SK-N-DZ (cell line): Measurements from ENCODE around the gene ARHGAP15.

Experiments used
- DNase-seq: peaks from one replicate; pipeline ENCODE4 v3.0.0-alpha.2; 2015; ENCODE audit warnings: low spot score

ARHGAP15 gene

DNA sequence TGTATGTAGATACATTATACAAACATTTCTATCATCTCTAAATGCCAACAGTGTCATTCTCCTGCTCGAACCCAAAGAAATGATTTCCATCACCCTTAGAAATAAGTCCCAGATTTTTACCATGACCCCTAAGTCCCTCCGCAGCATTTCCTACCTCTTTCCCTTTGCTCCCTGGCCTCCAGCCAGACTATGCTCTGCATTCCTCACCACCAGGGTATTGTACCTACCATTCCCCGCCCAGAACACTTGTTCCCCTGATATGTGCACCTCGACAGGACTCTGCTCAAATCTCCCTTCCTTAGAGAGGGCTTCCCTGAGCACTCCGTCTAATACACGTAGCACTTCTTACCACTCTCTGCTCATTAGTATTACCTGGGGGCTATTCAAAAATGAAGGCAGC is 630.2 kb downstream of the ARHGAP15 start:
- no peak for DNase-seq

DNA sequence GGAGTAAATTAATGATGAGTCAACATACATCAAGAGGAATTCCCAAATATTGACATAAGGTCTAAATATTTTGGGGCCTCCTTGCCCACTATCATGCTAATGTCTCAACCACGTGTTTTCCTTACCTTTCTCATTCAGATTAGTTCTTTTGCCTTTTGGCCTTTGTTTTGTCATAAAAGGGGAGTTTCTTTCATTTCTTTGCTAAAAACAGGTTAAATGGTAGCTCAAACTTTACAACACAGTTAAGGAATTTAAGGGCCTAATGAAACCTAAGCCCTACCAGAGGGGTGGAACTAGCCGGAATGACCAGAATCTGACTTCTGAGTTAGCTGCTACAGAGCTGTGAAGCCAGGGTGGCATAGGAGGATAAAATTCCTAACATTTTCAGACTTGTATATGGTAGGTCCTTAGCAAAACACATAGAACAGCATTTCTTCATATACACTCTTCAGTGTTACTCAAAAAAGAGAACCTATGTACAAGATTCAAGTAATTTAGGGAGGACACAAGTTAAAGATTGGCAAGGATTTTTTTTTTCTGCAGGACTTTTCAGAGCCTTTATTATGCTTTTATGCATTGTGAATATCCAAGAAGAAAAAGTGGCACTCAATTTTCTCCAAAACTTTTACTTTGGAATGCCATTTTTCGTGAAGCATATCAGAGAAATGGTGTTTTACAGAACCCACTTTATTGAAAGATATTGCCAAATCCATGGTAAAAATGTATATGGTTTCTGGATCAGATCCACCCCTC is 633.1 kb downstream of the ARHGAP15 start:
- no peak for DNase-seq

DNA sequence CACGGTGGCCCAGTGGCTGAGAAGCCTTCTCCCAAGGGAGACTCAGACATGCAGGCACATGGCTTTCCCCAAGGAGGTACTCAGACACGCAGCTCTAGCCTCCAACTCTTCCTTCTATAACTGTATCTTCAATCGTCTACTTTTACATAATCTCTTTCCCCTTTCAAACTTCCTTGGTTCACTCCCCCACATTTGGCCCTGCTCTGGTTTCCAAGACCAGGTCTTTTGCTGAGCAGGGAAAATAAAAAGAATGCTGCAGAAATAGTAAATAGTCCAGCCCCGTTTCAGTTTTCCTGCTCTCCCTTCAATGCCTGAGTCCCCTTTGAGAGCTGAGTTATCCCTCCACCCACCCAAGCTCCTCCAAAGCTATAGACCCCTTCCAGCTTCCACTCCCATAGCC is 635.0 kb downstream of the ARHGAP15 start:
- DNase-seq = no peak

DNA sequence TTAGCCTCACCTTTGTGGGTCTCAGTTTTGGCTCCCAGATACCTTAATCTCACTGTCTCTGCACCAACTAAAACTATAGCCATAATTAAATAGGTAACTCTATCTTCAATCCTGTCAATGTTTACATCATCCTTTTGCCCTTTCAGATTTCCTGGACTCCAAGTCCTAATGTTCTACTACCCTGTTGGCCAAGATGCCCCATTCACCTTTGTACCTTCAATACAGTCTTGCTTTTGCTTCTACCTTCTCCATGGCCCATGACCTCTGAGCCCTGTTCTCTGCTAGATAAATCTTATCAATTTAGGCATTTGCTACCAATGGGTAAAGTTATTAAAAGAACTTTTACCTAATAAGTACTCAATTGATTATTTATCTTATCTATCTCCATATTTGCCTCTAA is 635.5 kb downstream of the ARHGAP15 start:
- DNase-seq = no peak

GRCh38 chr2:143768991-143769390 is 639.8 kb downstream of the ARHGAP15 start:
- no peak for DNase-seq

DNA sequence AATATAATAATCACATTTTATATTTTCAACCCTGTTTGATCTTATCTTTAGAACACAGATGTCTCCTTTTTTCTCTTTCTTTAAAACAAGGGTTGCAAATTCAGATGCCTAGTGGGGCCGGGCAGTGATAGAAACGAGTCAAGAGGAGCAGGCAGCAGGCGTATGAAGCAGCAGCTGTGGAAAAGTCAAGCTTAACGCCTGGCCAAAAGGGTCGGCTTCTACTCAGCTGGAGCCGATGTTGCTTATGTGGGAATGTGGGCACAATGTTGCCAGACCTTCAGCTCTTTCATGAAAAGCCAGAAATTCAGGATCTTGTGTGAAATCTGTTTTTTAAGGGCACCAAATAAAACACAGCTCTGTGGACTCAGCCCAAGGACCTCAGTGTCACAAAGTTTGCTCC is 642.7 kb downstream of the ARHGAP15 start:
- DNase-seq = no peak

GRCh38 chr2:143776526-143777297 is 647.5 kb downstream of the ARHGAP15 start:
- DNase-seq = no peak

- no peak for DNase-seq
Measured at GRCh38 chr2:143779021-143779420, 649.8 kb downstream of the ARHGAP15 start.

- DNase-seq = no peak
Measured at GRCh38 chr2:143786026-143786765, 657.0 kb downstream of the ARHGAP15 start.

DNA sequence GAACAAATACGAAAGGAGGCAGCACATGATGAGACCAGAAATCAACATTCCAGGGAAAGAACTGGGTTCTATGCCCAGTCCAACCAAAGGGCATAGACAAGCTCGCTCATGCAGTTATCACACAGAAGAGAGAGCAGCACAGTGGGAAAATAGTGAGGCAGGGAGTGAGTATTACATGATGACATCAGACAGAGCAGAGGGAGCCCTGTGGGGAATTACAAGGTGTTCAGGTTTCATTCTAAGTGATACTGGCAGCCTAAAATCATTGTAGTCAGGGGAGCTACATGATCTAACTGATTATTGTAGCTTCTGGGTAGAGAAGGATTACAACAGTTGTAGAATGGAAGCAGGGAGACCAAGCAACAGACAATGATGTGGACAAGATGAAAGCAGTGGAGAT is 658.5 kb downstream of the ARHGAP15 start:
- no peak for DNase-seq

GRCh38 chr2:143792602-143793001 is 663.4 kb downstream of the ARHGAP15 start:
- DNase-seq = no peak

GRCh38 chr2:143793381-143793780 is 664.2 kb downstream of the ARHGAP15 start:
- DNase-seq = no peak

DNA sequence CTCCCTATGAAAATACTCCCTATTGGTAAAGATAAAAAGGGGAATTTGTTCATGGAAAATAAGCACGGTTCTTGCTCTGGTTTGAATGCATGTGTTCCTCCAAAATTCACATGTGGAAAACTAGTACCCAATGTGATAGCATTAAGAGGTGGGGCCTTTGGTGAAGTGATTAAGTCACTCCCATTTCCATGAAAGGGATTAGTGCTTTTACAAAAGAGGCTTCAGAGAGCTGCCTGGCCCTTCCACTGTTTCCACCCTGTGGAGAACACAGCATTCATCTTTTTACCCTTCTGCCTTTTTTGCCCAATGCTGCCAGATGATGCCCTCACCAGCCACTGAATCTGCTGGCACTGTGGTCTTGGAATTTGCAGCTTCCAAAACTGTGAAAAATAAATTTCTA is 666.8 kb downstream of the ARHGAP15 start:
- no peak for DNase-seq

DNA sequence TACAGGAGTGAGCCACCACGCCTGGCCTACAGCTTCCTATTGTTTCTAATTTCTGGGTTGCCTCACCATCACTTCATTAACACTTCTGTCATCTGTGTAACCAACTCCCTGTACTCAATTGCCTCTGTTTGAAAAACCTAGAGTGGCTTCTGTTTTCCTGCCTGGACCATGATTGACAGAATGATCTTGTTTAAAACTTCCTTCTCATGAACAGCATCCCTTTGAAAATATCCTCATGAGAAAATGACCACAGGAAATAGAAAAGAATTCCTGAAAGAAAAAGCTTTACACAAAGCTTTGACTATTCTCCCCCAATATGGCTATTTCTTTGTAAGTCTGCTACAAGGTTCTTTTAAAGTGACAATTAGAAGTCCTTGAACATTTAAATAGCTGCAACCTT is 672.3 kb downstream of the ARHGAP15 start:
- no peak for DNase-seq

- DNase-seq = no peak
Measured at GRCh38 chr2:143802242-143802641, 673.0 kb downstream of the ARHGAP15 start.

- no peak for DNase-seq
Measured at GRCh38 chr2:143802871-143803650, 673.8 kb downstream of the ARHGAP15 start.

GRCh38 chr2:143803936-143804335 is 674.7 kb downstream of the ARHGAP15 start:
- DNase-seq = no peak

GRCh38 chr2:143805666-143806065 is 676.4 kb downstream of the ARHGAP15 start:
- no peak for DNase-seq

DNA sequence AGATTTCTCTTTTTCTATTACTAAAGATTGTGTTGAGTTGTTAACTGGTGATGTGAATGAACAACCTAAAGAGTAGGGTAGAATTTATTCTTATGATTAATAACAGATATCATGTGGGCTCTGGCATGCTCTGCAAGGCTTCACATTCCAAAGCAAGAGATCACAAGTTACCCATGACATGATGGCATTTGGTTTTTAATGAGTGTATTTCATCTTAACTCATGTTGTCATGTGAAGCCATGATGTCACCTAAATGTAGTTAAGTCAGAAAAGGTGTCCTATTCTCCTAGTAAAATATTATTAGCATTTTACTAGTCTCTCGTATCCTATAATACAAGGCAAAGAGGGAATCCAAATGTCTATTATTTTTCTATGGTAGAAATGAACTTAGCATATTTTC is 678.0 kb downstream of the ARHGAP15 start:
- DNase-seq = no peak

DNA sequence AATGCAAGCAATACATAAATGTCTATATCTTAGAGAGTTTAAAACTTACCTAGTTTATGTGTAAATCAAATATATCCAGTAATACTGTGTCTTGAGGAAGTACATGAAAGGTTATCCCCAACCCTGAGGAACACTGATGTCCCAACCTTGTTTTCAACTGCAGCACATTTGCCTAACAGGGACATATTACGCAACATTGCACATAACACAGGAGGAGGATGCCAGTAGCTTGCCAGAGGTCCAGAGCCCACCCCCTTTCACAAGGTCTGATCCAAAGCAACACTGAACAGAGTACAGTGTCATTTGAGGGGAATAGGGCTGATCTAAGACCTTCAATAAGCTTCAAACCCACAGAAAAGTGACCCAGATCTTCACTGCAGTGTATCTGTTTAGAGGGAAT is 678.5 kb downstream of the ARHGAP15 start:
- DNase-seq = no peak

DNA sequence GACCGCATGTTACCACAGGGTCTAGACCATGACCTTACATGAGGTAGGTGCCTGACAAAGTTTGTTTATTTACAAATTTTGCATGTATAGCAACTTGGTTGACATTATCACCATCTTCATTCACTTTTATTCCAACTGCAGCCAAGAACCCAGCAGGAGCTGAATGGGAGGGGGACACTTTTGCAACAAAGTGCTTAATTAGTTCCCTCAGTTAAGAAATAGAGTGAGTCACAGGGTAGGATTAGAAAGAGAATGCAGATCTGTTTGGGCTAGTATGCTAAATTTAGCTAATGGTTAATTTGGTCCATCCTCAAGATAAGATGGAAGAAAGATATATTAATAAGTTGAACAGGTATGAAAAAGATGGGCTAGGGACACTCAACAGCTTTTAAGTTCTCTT is 678.9 kb downstream of the ARHGAP15 start:
- DNase-seq = no peak

DNA sequence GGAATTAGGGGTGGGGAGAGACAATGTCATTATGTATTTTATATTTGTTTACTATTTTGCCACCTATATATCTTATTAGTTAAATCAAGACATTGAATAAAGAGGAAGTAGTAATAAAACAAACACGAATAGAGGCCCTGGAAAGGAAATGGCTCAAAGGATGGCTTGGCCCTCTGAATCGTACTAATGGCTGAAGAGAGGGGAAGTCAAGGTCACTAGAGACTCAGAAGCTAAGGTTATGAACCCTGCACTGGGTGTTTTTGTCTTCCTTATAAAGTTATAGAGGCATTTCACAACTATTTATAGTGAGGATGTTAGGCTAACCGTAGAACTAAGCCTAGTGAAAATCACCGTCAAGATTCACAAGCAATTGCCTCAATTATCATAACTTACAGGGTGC is 685.9 kb downstream of the ARHGAP15 start:
- no peak for DNase-seq
